ENCODE measurements around the gene PPP4R3A.
"Not testable (repeated sequence)": the region's sequence is repeated elsewhere in the genome, so short reads cannot be mapped to it uniquely, and the experiment has no call there.

The PPP4R3A gene

DNA sequence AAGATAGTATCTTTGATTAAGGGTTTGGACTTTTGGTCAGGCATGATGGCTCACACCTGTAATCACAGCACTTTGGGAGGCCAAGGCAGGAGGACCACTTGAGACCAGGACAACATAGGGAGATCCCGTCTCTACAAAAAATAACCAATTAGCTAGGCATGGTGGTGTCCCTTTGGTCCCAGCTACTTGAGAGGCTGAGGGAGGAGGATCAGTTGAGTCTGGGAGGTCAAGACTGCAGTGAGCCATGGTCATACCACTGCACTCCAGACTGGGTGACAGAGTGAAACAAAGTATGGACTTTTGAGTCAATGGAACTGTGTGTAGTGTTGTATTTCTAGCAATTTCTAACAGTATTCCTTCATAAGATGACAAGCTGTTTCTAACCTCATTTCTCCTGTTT lies 53.8 kb downstream of the PPP4R3A start:
- DNase-seq = no peak
- in situ Hi-C loops (cut with HindIII; ENCODE audit: low pct_ligation_motif_present, low pct_unique_long_range_greater_than_20kb, low sequenced_read_pairs) = no loop called here

GRCh38 chr14:91454580-91454979 lies 55.5 kb downstream of the PPP4R3A start:
- no peak for DNase-seq
- in situ Hi-C loops (cut with HindIII; ENCODE audit: low pct_ligation_motif_present, low pct_unique_long_range_greater_than_20kb, low sequenced_read_pairs) = no loop called here

DNA sequence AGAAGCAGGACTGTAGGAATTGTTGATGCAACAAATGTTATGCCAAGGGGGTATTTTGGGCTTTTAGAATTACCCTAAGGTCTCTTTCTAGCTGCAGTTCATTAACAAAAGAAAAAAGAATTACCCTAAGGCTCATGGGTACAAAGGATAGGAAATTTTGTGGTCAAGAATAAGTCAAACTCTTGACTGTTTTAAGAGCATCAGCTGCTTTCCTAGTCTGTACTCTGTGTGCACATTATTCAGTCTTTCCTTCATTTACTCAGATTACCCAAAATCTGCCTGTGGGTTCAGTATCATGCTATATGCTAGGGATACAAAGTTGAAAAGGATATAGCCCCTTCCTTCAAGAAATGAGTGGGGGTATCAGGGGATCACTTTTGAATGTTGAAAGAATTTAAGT lies 56.0 kb downstream of the PPP4R3A start:
- no peak for DNase-seq
- in situ Hi-C loops (cut with HindIII; ENCODE audit: low pct_ligation_motif_present, low pct_unique_long_range_greater_than_20kb, low sequenced_read_pairs) = no loop called here

GRCh38 chr14:91453744-91454143 lies 56.4 kb downstream of the PPP4R3A start:
- no peak for DNase-seq
- in situ Hi-C loops (cut with HindIII; ENCODE audit: low pct_ligation_motif_present, low pct_unique_long_range_greater_than_20kb, low sequenced_read_pairs) = no loop called here

DNA sequence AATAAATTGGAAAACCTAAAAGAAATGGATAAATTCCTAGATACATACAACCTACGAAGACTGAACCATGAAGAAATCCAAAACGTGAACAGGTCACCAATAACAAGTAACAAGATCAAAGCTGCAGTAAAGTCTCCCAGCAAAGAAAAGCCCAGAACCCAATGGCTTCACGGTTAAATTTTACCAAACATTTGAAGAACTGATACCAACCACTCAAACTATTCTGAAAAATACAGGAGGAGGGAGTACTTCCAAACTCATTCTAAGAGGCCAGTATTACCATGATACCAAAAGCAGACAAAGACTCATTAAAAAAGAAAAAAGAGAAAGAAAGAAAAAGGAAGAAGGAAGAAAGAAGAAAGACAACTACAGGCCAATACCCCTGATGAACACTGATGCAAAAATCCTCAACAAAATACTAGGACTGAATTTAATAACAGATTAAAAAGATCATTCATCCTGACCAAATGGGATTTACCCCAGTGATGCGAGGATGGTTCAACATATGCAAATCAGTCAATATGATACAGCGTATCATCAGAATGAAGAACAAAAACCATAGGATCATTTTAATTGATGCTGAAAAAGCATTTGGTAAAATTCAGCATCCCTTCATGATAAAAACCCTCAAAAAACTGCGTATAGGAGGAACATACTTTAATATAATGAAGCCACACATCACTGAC lies 65.6 kb downstream of the PPP4R3A start:
- in situ Hi-C loops (cut with HindIII; ENCODE audit: low pct_ligation_motif_present, low pct_unique_long_range_greater_than_20kb, low sequenced_read_pairs) = no loop called here
- DNase-seq = no peak

GRCh38 chr14:91439345-91439744 lies 70.8 kb downstream of the PPP4R3A start:
- DNase-seq = no peak
- in situ Hi-C loops (cut with HindIII; ENCODE audit: low pct_ligation_motif_present, low pct_unique_long_range_greater_than_20kb, low sequenced_read_pairs) = no loop called here

DNA sequence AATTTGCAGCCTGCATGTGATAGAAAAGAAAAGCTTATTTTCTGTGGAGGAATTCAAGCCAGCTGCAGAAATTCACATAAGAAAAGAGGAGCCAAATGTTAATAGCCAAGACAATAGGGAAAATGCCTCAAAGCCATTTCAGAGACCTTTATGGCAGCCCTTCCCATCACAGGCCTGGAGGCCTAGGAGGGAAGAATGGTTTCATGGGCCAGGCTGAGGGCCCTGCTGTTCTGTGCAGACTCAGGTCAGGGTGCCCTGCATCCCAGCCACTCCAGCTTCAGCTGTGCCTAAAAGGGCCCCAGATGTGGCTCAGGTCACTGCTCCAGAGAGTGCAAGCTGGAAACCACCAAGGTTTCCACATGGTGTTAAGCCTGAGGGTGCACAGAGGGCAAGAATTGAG lies 71.3 kb downstream of the PPP4R3A start:
- in situ Hi-C loops (cut with HindIII; ENCODE audit: low pct_ligation_motif_present, low pct_unique_long_range_greater_than_20kb, low sequenced_read_pairs) = no loop called here
- DNase-seq = no peak

- in situ Hi-C loops (cut with HindIII; ENCODE audit: low pct_ligation_motif_present, low pct_unique_long_range_greater_than_20kb, low sequenced_read_pairs); DNase-seq: not testable (repeated sequence)
Measured at GRCh38 chr14:91436266-91436665, 73.8 kb downstream of the PPP4R3A start.

DNA sequence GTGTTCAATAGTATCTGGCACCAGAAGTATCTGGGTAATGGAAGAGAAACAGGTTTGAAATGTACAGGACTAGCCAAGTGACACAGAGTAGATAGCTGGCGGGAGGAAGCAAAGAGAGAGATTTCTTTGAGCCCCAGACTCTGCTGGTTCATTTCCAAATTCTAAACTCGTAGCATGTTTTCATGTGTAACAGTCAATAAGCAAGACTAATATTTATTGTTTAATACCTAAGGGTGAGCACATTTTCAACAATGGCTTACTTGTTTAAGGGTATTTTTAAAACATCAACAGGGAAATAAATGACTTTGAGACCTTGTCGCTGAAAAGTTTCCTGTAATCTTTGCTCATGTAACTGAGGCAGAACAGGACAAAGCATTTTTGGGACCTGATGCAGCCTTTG lies 80.7 kb downstream of the PPP4R3A start:
- in situ Hi-C loops (cut with HindIII; ENCODE audit: low pct_ligation_motif_present, low pct_unique_long_range_greater_than_20kb, low sequenced_read_pairs) = no loop called here

DNA sequence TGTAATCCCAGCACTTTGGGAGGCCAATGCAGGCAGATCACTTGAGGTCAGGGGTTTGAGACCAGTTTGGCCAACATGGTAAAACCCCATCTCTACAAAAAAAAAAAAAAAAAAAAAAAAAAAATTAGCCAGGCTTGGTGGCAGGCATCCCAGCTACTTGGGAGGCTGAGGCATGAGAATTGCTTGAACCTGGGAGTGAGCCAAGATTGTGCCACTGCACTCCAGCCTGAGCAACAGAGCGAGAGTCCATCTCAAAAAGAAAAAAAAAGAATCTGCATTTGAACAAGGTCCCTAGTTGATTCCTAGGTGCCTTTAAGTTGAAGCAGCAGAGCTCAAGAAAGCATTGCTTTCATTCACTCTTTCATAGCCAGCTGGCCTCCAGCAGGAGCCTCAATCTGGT lies 81.2 kb downstream of the PPP4R3A start:
- DNase-seq; in situ Hi-C loops (cut with HindIII; ENCODE audit: low pct_ligation_motif_present, low pct_unique_long_range_greater_than_20kb, low sequenced_read_pairs): not testable (repeated sequence)

More for the DNA sequence above, 80.7 kb downstream of the PPP4R3A start:
- no peak for DNase-seq

- in situ Hi-C loops (cut with HindIII; ENCODE audit: low pct_ligation_motif_present, low pct_unique_long_range_greater_than_20kb, low sequenced_read_pairs); DNase-seq: not testable (repeated sequence)
Measured at GRCh38 chr14:91425531-91425944, 84.6 kb downstream of the PPP4R3A start.

DNA sequence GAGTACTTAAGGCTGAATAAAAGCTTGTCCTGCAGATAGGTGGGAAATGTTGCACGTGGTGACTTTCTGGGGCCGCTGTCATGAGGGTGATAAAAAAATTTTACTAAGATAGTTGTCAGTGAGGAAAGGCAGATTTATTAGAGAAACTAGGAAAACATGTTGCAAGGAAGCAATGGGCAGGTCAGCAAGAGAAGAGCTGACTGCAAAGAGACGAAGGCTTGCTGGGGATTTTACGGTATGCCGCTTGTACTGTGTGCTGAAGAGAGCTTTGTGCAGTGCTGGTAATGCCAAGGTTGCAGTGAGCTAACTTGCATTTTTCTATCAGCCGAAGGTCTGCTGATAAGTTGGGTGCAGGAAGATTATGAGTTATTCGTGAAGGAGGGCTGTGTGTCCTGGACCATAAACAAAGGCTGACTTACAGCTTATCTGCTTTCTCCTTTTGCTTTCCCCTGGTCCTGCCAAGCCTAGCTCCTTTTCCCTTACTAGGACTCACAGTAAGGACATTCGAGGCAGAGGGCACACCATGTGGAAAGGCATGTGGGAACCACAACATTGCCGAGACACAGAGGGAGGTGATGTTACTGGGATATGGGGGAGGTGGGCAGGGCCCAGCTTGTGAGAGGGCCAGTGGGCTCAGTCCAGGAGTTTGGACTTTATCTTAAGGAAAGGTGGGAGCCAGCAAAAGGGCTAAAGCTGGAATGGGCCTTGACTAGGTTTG lies 85.1 kb downstream of the PPP4R3A start:
- DNase-seq = no peak
- in situ Hi-C loops (cut with HindIII; ENCODE audit: low pct_ligation_motif_present, low pct_unique_long_range_greater_than_20kb, low sequenced_read_pairs) = no loop called here

DNA sequence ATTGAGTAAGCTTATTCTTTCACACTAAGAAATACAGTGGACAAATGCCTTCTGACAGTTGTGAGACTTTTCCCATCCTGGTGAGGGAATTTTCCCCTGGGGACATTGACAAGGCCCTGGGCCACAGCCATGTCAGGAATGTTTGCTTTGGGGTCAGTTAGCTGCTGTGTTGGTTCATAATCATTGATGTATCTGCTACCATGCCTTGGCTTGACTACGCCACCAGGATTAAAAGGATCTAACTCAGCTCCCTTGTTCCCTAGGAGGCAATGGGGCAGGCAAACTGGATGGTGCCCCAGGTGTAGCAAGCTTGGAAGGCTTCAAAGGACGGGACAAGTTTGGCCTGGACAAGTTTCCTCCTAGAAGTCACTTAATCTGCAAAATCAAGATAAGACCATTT lies 89.4 kb downstream of the PPP4R3A start:
- DNase-seq = no peak
- in situ Hi-C loops (cut with HindIII; ENCODE audit: low pct_ligation_motif_present, low pct_unique_long_range_greater_than_20kb, low sequenced_read_pairs) = no loop called here

- DNase-seq = no peak
- in situ Hi-C loops (cut with HindIII; ENCODE audit: low pct_ligation_motif_present, low pct_unique_long_range_greater_than_20kb, low sequenced_read_pairs) = no loop called here
Measured at GRCh38 chr14:91419451-91419850, 90.7 kb downstream of the PPP4R3A start.

DNA sequence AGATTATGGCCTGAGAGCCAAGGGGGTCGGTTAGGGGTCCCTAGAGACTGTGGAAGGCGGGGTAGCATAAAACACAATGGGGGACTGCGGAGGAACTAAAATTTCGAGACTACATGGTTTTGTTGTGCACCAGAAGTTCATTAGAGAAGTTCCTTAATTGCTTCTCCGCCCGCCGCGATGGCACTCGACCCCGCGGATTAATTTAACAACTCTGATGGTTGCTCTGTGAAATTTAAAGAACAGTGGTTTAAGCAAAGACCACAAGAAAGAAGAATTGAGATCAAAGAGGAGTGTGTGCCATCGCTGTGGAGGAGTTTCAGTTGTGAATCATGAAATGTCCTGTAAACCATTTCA lies 91.1 kb downstream of the PPP4R3A start:
- no peak for DNase-seq
- in situ Hi-C loops (cut with HindIII; ENCODE audit: low pct_ligation_motif_present, low pct_unique_long_range_greater_than_20kb, low sequenced_read_pairs) = no loop called here

DNA sequence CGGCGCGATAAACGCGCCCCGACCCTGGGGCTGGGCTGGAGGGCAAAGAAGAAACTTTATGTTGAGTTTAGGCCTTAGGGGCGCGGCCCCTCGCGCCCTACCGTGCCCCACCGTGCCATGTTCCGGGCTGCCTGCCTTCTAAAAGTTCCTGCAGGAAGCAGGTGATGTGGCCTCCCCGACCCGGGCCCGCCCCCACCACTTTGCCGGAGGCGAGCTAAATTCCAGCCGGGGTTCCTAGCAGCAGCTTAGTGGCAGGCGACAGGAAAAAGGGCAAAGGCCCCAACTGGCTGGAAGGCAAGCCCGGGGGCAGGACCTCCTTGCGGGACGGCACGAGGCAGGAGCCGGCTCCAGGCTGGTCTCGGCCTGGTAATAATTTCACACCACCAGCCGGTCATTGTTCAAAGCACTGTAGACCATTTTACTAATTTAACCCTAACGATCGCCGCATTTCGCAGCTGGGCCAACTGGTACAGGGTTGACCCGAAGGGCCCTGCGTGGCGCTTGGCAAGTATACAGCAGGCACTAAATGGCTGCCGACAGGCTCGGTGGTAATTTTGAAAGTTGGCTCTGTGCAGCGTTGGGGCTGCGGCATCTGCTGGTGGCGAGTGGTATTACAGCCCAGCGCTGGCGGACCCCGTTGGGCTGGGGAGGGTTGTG lies 91.6 kb downstream of the PPP4R3A start:
- in situ Hi-C loops (cut with HindIII; ENCODE audit: low pct_ligation_motif_present, low pct_unique_long_range_greater_than_20kb, low sequenced_read_pairs) = no loop called here

GRCh38 chr14:91417983-91418386 lies 92.1 kb downstream of the PPP4R3A start:
- in situ Hi-C loops (cut with HindIII; ENCODE audit: low pct_ligation_motif_present, low pct_unique_long_range_greater_than_20kb, low sequenced_read_pairs) = no loop called here
- peak; percentile 53 for DNase-seq

More for the DNA sequence above, 91.6 kb downstream of the PPP4R3A start:
- DNase-seq = peak; percentile 50

DNA sequence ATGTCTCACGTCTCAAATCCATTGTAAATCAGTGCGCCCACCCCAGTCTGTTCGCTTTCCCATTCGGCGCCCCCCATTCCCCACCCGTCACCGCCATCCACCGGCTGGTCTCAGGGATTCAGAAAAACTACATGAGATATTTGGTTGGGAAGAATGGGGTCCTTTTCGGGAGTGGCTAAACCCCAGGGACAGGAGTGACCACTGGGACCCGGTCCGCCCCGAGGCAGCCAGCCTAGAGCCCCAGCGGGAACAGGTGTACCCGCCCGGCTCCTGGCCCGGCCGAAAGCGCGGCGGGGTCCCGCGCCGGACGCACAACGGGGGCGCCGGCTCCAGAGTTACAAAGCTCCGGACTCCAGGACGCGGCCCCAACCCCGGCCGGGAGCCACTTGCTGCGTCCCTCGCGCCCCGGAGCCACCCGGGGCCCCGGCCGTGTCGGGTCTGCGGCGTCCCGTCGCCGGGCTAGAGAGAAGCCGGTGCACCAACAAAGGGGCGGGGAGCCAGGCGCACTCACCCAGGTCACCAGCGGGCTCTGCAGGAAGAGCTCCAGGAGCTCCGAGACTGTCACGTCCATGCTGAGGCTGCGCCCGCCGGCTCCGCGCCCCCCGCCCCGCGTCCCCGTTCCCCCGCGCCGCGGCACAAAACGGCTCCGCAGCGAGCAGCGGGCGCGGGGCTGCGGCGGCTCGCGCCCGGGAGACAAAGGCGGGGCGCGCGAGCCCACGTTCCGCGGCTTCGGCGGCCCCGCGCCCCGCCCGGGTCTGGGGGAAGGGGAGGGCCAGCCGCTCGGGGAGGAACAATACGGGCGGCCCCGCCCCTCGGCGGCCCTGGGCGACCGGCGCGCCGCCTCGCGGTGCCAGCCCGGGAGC lies 92.8 kb downstream of the PPP4R3A start, which contains the start of gene CCDC88C:
Gene CCDC88C, minus strand, starts transcription at position 701 of the 863 bp plus-strand sequence. Its CDS starts 130 bp downstream, at position 571.
- peak; percentile 68 for DNase-seq
- in situ Hi-C loops (cut with HindIII; ENCODE audit: low pct_ligation_motif_present, low pct_unique_long_range_greater_than_20kb, low sequenced_read_pairs) = no loop called here

- in situ Hi-C loops (cut with HindIII; ENCODE audit: low pct_ligation_motif_present, low pct_unique_long_range_greater_than_20kb, low sequenced_read_pairs) = no loop called here
- DNase-seq = no peak
Measured at GRCh38 chr14:91416744-91417119, 93.4 kb downstream of the PPP4R3A start.

Measured in ACHN (cell line).